Muscle layer of duodenum (tissue), 2 donors: ENCODE measurements around the gene ATF1.

Experiments
- H3K27ac ChIP-seq: one replicate; pipeline ENCODE4 v1.7.0; 2013; ENCODE audit warnings: mild to moderate bottlenecking, low read length
- H3K27me3 ChIP-seq: one replicate; pipeline ENCODE4 v1.7.0; 2013; ENCODE audit warnings: low read depth, mild to moderate bottlenecking, control low read depth, low read length
- H3K36me3 ChIP-seq, 2 donors: one replicate each; pipeline ENCODE4 v1.7.0; 2013; ENCODE audit warnings: low read length in 2 of 2, control low read depth in 1 of 2, mild to moderate bottlenecking in 1 of 2; ENCODE audit not compliant: insufficient read depth in 2 of 2, control insufficient read depth in 1 of 2
- H3K4me1 ChIP-seq, 2 donors: one replicate each; pipeline ENCODE4 v1.7.0; 2013; ENCODE audit warnings: low read length in 2 of 2, mild to moderate bottlenecking in 2 of 2, control low read depth in 1 of 2, moderate library complexity in 1 of 2; ENCODE audit not compliant: insufficient read depth in 2 of 2, control insufficient read depth in 1 of 2
- H3K4me3 ChIP-seq, 2 donors: one replicate each; pipeline ENCODE4 v1.7.0; 2013; ENCODE audit warnings: low read length in 2 of 2, low read depth in 1 of 2, mild to moderate bottlenecking in 1 of 2
- H3K9me3 ChIP-seq, 2 donors: one replicate each; pipeline ENCODE4 v1.7.0; 2013; ENCODE audit warnings: low read length in 2 of 2, control low read depth in 1 of 2, mild to moderate bottlenecking in 1 of 2; ENCODE audit not compliant: control insufficient read depth in 1 of 2
- donor health status: healthy.

Gene ATF1

GRCh38 chr12:50733706-50734105 is 30.2 kb upstream of the ATF1 start:
- Histone ChIP-seq H3K27ac (no peak overlapping the region), H3K4me1 (no peaks in the 10 kb centered on the region), H3K27me3 (no peaks in the 10 kb centered on the region), H3K9me3 (no peaks in the 10 kb centered on the region), H3K4me3 (no peak overlapping the region), H3K36me3 (peaks cover 58 to 68% of the 10 kb centered on the region in 2 donors)

GRCh38 chr12:50734409-50735263 is 29.3 kb upstream of the ATF1 start:
- Histone ChIP-seq H3K27ac (no peak overlapping the region), H3K4me3 (no peak overlapping the region), H3K4me1 (no peaks in the 10 kb centered on the region), H3K9me3 (no peaks in the 10 kb centered on the region), H3K36me3 (peaks cover 60 to 68% of the 10 kb centered on the region in 2 donors), H3K27me3 (no peaks in the 10 kb centered on the region)

GRCh38 chr12:50739611-50740010 is 24.3 kb upstream of the ATF1 start:
- no peak overlapping the region for H3K27ac ChIP-seq
- no peak overlapping the region for H3K4me3 ChIP-seq
- H3K27me3 ChIP-seq = no peaks in the 10 kb centered on the region
- H3K4me1 ChIP-seq = no peaks in the 10 kb centered on the region
- H3K9me3 ChIP-seq = no peaks in the 10 kb centered on the region
- H3K36me3 ChIP-seq = peaks cover 51 to 76% of the 10 kb centered on the region in 2 donors

GRCh38 chr12:50740307-50740706 is 23.6 kb upstream of the ATF1 start:
- H3K27ac ChIP-seq = no peak overlapping the region
- H3K36me3 ChIP-seq = peaks cover 57 to 81% of the 10 kb centered on the region in 2 donors
- no peaks in the 10 kb centered on the region for H3K4me1 ChIP-seq
- no peaks in the 10 kb centered on the region for H3K27me3 ChIP-seq
- no peaks in the 10 kb centered on the region for H3K9me3 ChIP-seq
- no peak overlapping the region for H3K4me3 ChIP-seq

GRCh38 chr12:50742776-50743175 is 21.1 kb upstream of the ATF1 start:
- H3K36me3 ChIP-seq = peaks cover 54 to 92% of the 10 kb centered on the region in 2 donors
- no peak overlapping the region for H3K27ac ChIP-seq
- no peaks in the 10 kb centered on the region for H3K9me3 ChIP-seq
- no peak overlapping the region for H3K4me3 ChIP-seq
- no peaks in the 10 kb centered on the region for H3K27me3 ChIP-seq
- no peaks in the 10 kb centered on the region for H3K4me1 ChIP-seq

- Histone ChIP-seq H3K4me3 (no peak overlapping the region), H3K36me3 (peaks cover 37 to 76% of the 10 kb centered on the region in 2 donors), H3K4me1 (no peaks in the 10 kb centered on the region), H3K27me3 (no peaks in the 10 kb centered on the region), H3K27ac (no peak overlapping the region), H3K9me3 (no peaks in the 10 kb centered on the region)
These were observed 18.0 kb upstream of the ATF1 start for GRCh38 chr12:50745861-50746260.

GRCh38 chr12:50746431-50746830 is 17.5 kb upstream of the ATF1 start:
- no peaks in the 10 kb centered on the region for H3K4me1 ChIP-seq
- H3K27ac ChIP-seq = no peak overlapping the region
- H3K27me3 ChIP-seq = no peaks in the 10 kb centered on the region
- H3K36me3 ChIP-seq = peaks cover 32 to 70% of the 10 kb centered on the region in 2 donors
- no peak overlapping the region for H3K4me3 ChIP-seq
- no peaks in the 10 kb centered on the region for H3K9me3 ChIP-seq

- Histone ChIP-seq H3K27me3 (no peaks in the 10 kb centered on the region), H3K4me1 (no peaks in the 10 kb centered on the region), H3K36me3 (peaks cover 27 to 56% of the 10 kb centered on the region in 2 donors), H3K4me3 (no peak overlapping the region), H3K9me3 (no peaks in the 10 kb centered on the region), H3K27ac (no peak overlapping the region)
These were observed 16.1 kb upstream of the ATF1 start for GRCh38 chr12:50747817-50748216.

- H3K4me3 ChIP-seq = no peak overlapping the region
- H3K36me3 ChIP-seq = peaks cover 25 to 42% of the 10 kb centered on the region in 2 donors
- no peaks in the 10 kb centered on the region for H3K4me1 ChIP-seq
- H3K9me3 ChIP-seq = no peaks in the 10 kb centered on the region
- no peaks in the 10 kb centered on the region for H3K27me3 ChIP-seq
- no peak overlapping the region for H3K27ac ChIP-seq
These were observed 14.4 kb upstream of the ATF1 start for GRCh38 chr12:50749459-50749882.

- Histone ChIP-seq H3K27ac (no peak overlapping the region), H3K27me3 (no peaks in the 10 kb centered on the region), H3K4me3 (no peak overlapping the region), H3K4me1 (no peaks in the 10 kb centered on the region), H3K36me3 (peaks cover 16 to 33% of the 10 kb centered on the region in 2 donors), H3K9me3 (no peaks in the 10 kb centered on the region)
These were observed 13.5 kb upstream of the ATF1 start for GRCh38 chr12:50750366-50750765.

GRCh38 chr12:50751948-50752721 is 11.8 kb upstream of the ATF1 start:
- no peaks in the 10 kb centered on the region for H3K27me3 ChIP-seq
- no peak overlapping the region for H3K27ac ChIP-seq
- H3K36me3 ChIP-seq = peaks cover 10 to 19% of the 10 kb centered on the region in 2 donors
- no peak overlapping the region for H3K4me3 ChIP-seq
- no peaks in the 10 kb centered on the region for H3K9me3 ChIP-seq
- H3K4me1 ChIP-seq = no peaks in the 10 kb centered on the region
